SK-N-SH (cell line): ENCODE data around the gene ADGRG7. TPM values are rescaled to one million over a fixed set of nuclear protein-coding genes. Genes with fewer than 3 reads are reported as not detected.

Experiments
- CTCF ChIA-PET: fragments of 300-600, 350-600 bp; formaldehyde crosslinking; extraction: SDS; loops from one replicate; lab custom pipeline; 2021; lab: Yijun Ruan, JAX
- POLR2A ChIA-PET: fragments of 350-600 bp; sonication (Branson Sonifier 250); formaldehyde crosslinking; extraction: SDS; loops from one replicate; lab custom pipeline; 2020; ENCODE audit warnings: antibody characterized with exemption, inconsistent platforms; lab: Yijun Ruan, JAX
- DNase-seq: peaks from one replicate; pipeline ENCODE4 v3.0.0; 2012
- H2AFZ ChIP-seq: fragments of 200-600 bp; sonication (generic); 2 replicates; pipeline ENCODE4 v1.8.1; 2016; ENCODE audit warnings: antibody characterized with exemption, mild to moderate bottlenecking, low read depth
- H3F3A ChIP-seq: fragments of 200-600 bp; sonication (generic); replicated peaks from 2 replicates; pipeline ENCODE3; 2016; ENCODE audit warnings: antibody characterized with exemption, mild to moderate bottlenecking; ENCODE audit not compliant: insufficient read depth
- H3K27ac ChIP-seq, 2 experiments: fragments of 200-500 bp in 1 of 2; fragments of 200-600 bp in 1 of 2; sonication (Bioruptor generic) in 1 of 2; sonication (generic), shearing (Covaris generic) in 1 of 2; 2 replicates each; pipeline versions ENCODE4 v1.5.1 to v1.6.1; 2014 to 2016; ENCODE audit warnings: low read depth in 2 of 2, inconsistent platforms in 1 of 2, low read length in 1 of 2, mild to moderate bottlenecking in 1 of 2, mixed read lengths in 1 of 2
- H3K27me3 ChIP-seq: fragments of 200-600 bp; sonication (generic), shearing (Covaris generic); 2 replicates; pipeline ENCODE4 v1.6.1; 2016; ENCODE audit warnings: mixed run types; ENCODE audit not compliant: insufficient read depth
- H3K36me3 ChIP-seq, 2 experiments: fragments of 200-500 bp in 1 of 2; fragments of 200-600 bp in 1 of 2; sonication (Bioruptor generic) in 1 of 2; sonication (generic) in 1 of 2; replicated peaks in 1 of 2; 2 replicates each; pipeline versions ENCODE3 to v1.5.1; 2014 to 2016; ENCODE audit warnings: low read length in 1 of 2, mild to moderate bottlenecking in 1 of 2; ENCODE audit not compliant: insufficient read depth in 2 of 2, control insufficient read depth in 1 of 2
- H3K4me1 ChIP-seq, 2 experiments: fragments of 200-500 bp in 1 of 2; fragments of 200-600 bp in 1 of 2; sonication (Bioruptor generic) in 1 of 2; sonication (generic), shearing (Covaris generic) in 1 of 2; 2 replicates each; pipeline versions ENCODE4 v1.5.1 to v1.6.1; 2014 to 2016; ENCODE audit warnings: low read depth in 1 of 2, low read length in 1 of 2, mixed run types in 1 of 2; ENCODE audit not compliant: insufficient read depth in 2 of 2, control insufficient read depth in 1 of 2
- H3K4me2 ChIP-seq: fragments of 200-600 bp; sonication (generic), shearing (Covaris generic); 2 replicates; pipeline ENCODE4 v1.6.1; 2017; ENCODE audit warnings: mixed run types
- H3K4me3 ChIP-seq, 2 experiments: fragments of 200-500 bp in 1 of 2; fragments of 200-600 bp in 1 of 2; sonication (Bioruptor generic) in 1 of 2; sonication (generic), shearing (Covaris generic) in 1 of 2; 2 replicates each; pipeline versions ENCODE4 v1.5.1 to v1.8.1; 2014 to 2016; ENCODE audit warnings: low read depth in 2 of 2, inconsistent platforms in 1 of 2, low read length in 1 of 2, mild to moderate bottlenecking in 1 of 2, mixed read lengths in 1 of 2, moderate library complexity in 1 of 2
- H3K79me2 ChIP-seq: fragments of 200-600 bp; sonication (generic); 2 replicates; pipeline ENCODE4 v1.8.1; 2017; ENCODE audit warnings: mild to moderate bottlenecking; ENCODE audit not compliant: insufficient read depth
- H3K9ac ChIP-seq: fragments of 200-600 bp; sonication (generic); 2 replicates; pipeline ENCODE4 v1.6.1; 2017; ENCODE audit warnings: mixed run types
- H3K9me2 ChIP-seq: fragments of 200-600 bp; sonication (generic); 2 replicates; pipeline ENCODE4 v1.6.1; 2017; ENCODE audit warnings: mixed run types
- H3K9me3 ChIP-seq: fragments of 200-600 bp; sonication (generic); 2 replicates; pipeline ENCODE4 v1.6.1; 2017; ENCODE audit warnings: mixed run types, mild to moderate bottlenecking, moderate library complexity
- H4K20me1 ChIP-seq: fragments of 200-600 bp; sonication (generic); 2 replicates; pipeline ENCODE4 v1.6.1; 2017; ENCODE audit warnings: mild to moderate bottlenecking, mixed run types; ENCODE audit not compliant: insufficient read depth
- CHD2 ChIP-seq: fragments of 150-350 bp; IDR thresholded peaks from 2 replicates; pipeline ENCODE4 v1.6.1; 2018; ENCODE audit warnings: low read length; ENCODE audit not compliant: partially characterized antibody
- CTCF ChIP-seq: fragments of 200-600 bp; sonication (generic); IDR thresholded peaks from 2 replicates; pipeline ENCODE4 v1.6.1; 2017; ENCODE audit warnings: antibody characterized with exemption, mild to moderate bottlenecking, moderate library complexity
- ELF1 ChIP-seq: IDR thresholded peaks from 2 replicates; pipeline ENCODE4 v1.4.0; 2012
- EZH2phosphoT487 ChIP-seq: fragments of 200-600 bp; sonication (generic); IDR thresholded peaks from 2 replicates; pipeline ENCODE4 v1.6.1; 2017; ENCODE audit warnings: low read depth, mixed run types, mild to moderate bottlenecking, antibody characterized with exemption, moderate library complexity, borderline replicate concordance
- FOSL2 ChIP-seq: IDR thresholded peaks from 2 replicates; pipeline ENCODE4 v1.4.0; 2012; ENCODE audit warnings: low read depth, mild to moderate bottlenecking, moderate library complexity, borderline replicate concordance
- FOXJ3 ChIP-seq: sonication (generic); formaldehyde crosslinking; IDR thresholded peaks from 2 replicates; pipeline ENCODE4 v1.5.1; 2020; ENCODE audit warnings: mild to moderate bottlenecking, missing genetic modification reagents
- FOXM1 ChIP-seq: IDR thresholded peaks from 2 replicates; pipeline ENCODE4 v1.4.0; 2012; ENCODE audit warnings: low read depth, mild to moderate bottlenecking
- GABPA ChIP-seq: IDR thresholded peaks from 2 replicates; pipeline ENCODE4 v1.4.0; 2012; ENCODE audit warnings: low read depth, mild to moderate bottlenecking
- GATA2 ChIP-seq: sonication (generic); formaldehyde crosslinking; IDR thresholded peaks from 2 replicates; pipeline ENCODE4 v1.5.0; 2020; ENCODE audit warnings: mild to moderate bottlenecking, missing genetic modification reagents
- IRF3 ChIP-seq: fragments of 150-350 bp; IDR thresholded peaks from 2 replicates; pipeline ENCODE4 v1.6.1; 2016; ENCODE audit warnings: mild to moderate bottlenecking, low read depth, low read length
- JUND ChIP-seq: IDR thresholded peaks from 2 replicates; pipeline ENCODE4 v1.4.0; 2012
- MAX ChIP-seq: IDR thresholded peaks from 2 replicates; pipeline ENCODE4 v1.4.0; 2012; ENCODE audit warnings: low read depth
- MEF2A ChIP-seq: IDR thresholded peaks from 2 replicates; pipeline ENCODE4 v1.4.0; 2012; ENCODE audit warnings: low read depth, borderline replicate concordance
- MXI1 ChIP-seq: IDR thresholded peaks from 2 replicates; pipeline ENCODE4 v1.6.1; 2012; ENCODE audit warnings: mild to moderate bottlenecking, low read depth, low read length, improper control_type of control experiment
- NFIC ChIP-seq: IDR thresholded peaks from 2 replicates; pipeline ENCODE4 v1.4.0; 2012; ENCODE audit warnings: borderline replicate concordance
- RAD21 ChIP-seq: IDR thresholded peaks from 2 replicates; pipeline ENCODE4 v1.6.1; 2012; ENCODE audit warnings: mild to moderate bottlenecking, low read length
- RCOR1 ChIP-seq: fragments of 150-350 bp; IDR thresholded peaks from 2 replicates; pipeline ENCODE4 v1.6.1; 2017; ENCODE audit warnings: antibody characterized with exemption, low read length
- REST ChIP-seq: IDR thresholded peaks from 2 replicates; pipeline ENCODE4 v1.6.1; 2012; ENCODE audit warnings: mild to moderate bottlenecking, low read depth, low read length, moderate library complexity
- RFX5 ChIP-seq: IDR thresholded peaks from 2 replicates; pipeline ENCODE4 v1.6.1; 2012; ENCODE audit warnings: mild to moderate bottlenecking, improper control_type of control experiment, low read length
- SIN3A ChIP-seq: IDR thresholded peaks from 2 replicates; pipeline ENCODE4 v1.6.1; 2012; ENCODE audit warnings: low read depth, mild to moderate bottlenecking, low read length, moderate library complexity, borderline replicate concordance
- SMC3 ChIP-seq: IDR thresholded peaks from 2 replicates; pipeline ENCODE4 v1.6.1; 2012; ENCODE audit warnings: low read depth, low read length, improper control_type of control experiment
- TCF12 ChIP-seq: IDR thresholded peaks from 2 replicates; pipeline ENCODE4 v1.4.0; 2012
- TEAD4 ChIP-seq: IDR thresholded peaks from 2 replicates; pipeline ENCODE4 v1.4.0; 2012; ENCODE audit warnings: mild to moderate bottlenecking, borderline replicate concordance; ENCODE audit not compliant: insufficient read depth
- USF1 ChIP-seq: IDR thresholded peaks from 2 replicates; pipeline ENCODE4 v1.4.0; 2012; ENCODE audit warnings: low read depth, borderline replicate concordance
- ZBTB33 ChIP-seq: IDR thresholded peaks from 2 replicates; pipeline ENCODE4 v1.4.0; 2012; ENCODE audit warnings: low read depth, borderline replicate concordance
- WGBS: methylation state at CpG from one replicate; pipeline ENCODE4 v1.1.6; 2017; ENCODE audit warnings: low lambda C conversion rate; 5-methylcytosine and 5-hydroxymethylcytosine counted together
- polyA plus RNA-seq, 3 experiments: library from polyadenylated mRNA; depleted of rRNA; stranded (reverse); fragments of >200 nt; gene quantifications; 2 replicates each; pipeline ENCODE4 v1.2.3, GENCODE V29; 2012

ADGRG7 gene
- polyA plus RNA-seq, 1 of the 3 experiments (the other 2 are of a cell fraction) = not detected

- H3K9me2 ChIP-seq = no peaks in the 10 kb centered on the region
- no peaks in the 10 kb centered on the region for H3K36me3 ChIP-seq
- ChIA-PET CTCF (interaction anchor here (0.6 kb wide), 1 partner anchor 15 kb away, joined by 3 read pairs; no protein-coding TSS in a partner anchor), POLR2A (no interaction called here)
- H3K4me3 ChIP-seq = no peak overlapping the region
- no peak overlapping the region for H2AFZ ChIP-seq
- H3K4me2 ChIP-seq = no peak overlapping the region
- H3K4me1 ChIP-seq = no peaks in the 10 kb centered on the region
- H3K79me2 ChIP-seq = no peaks in the 10 kb centered on the region
- no peaks in the 10 kb centered on the region for H3K9me3 ChIP-seq
- 0% methylated on average over 1 of the region's 1 CpG for WGBS
- H3K27ac ChIP-seq = peak overlapping the region in 1 of 2 experiments; percentile 14; a peak in 1 of 4 replicates
- no peaks in the 10 kb centered on the region for H4K20me1 ChIP-seq
- H3K27me3 ChIP-seq = no peaks in the 10 kb centered on the region
- no peak overlapping the region for H3K9ac ChIP-seq
- H3F3A ChIP-seq = peaks cover 4% of the 10 kb centered on the region
- DNase-seq = no peak
- TF ChIP-seq SMC3 (no peak), FOXJ3 (no peak), NFIC (peak; percentile 73), RFX5 (no peak), JUND (peak; percentile 82), TCF12 (peak; percentile 76), GATA2 (CRISPR knock-in tag) (no peak), CTCF (no peak), RCOR1 (no peak), IRF3 (no peak), ZBTB33 (peak; percentile 64; the same call in 1 of the 2 replicates), FOXM1 (no peak), GABPA (no peak), MAX (no peak), MEF2A (no peak), MXI1 (no peak), USF1 (no peak), FOSL2 (peak; percentile 80; the same call in 1 of the 2 replicates), SIN3A (no peak), EZH2phosphoT487 (no peak), RAD21 (no peak), REST (no peak), CHD2 (no peak), ELF1 (no peak), TEAD4 (no peak)
These were observed 27.8 kb downstream of the ADGRG7 start for GRCh38 chr3:100637197-100637631.
